HG02970 (cell line): ENCODE results near the gene SGTB.

ENCODE experiments used
- ATAC-seq: cut with Tn5 transposase; IDR thresholded peaks from one replicate; pipeline ENCODE4 v1.9.1; 2021; ENCODE audit warnings: mild to moderate bottlenecking, moderate library complexity, moderate number of reproducible peaks; ENCODE audit not compliant: unreplicated experiment, low FRiP score

Gene SGTB

GRCh38 chr5:65721720-65722574 is at the start of gene SGTB, which contains the start of gene NLN:
Gene SGTB (minus strand): TSS chr5:65722109. CDS start chr5:65720807, 1,302 bp downstream.
Gene NLN (plus strand): TSS chr5:65722205. CDS start chr5:65722374, 169 bp downstream.
- ATAC-seq = peak; percentile 90

- ATAC-seq = no peak
Observed at GRCh38 chr5:65771266-65771665, 49.4 kb upstream of the SGTB start.

GRCh38 chr5:65769539-65769938 is 47.6 kb upstream of the SGTB start:
- ATAC-seq = no peak

GRCh38 chr5:65768723-65769346 is 46.9 kb upstream of the SGTB start:
- no peak for ATAC-seq

DNA sequence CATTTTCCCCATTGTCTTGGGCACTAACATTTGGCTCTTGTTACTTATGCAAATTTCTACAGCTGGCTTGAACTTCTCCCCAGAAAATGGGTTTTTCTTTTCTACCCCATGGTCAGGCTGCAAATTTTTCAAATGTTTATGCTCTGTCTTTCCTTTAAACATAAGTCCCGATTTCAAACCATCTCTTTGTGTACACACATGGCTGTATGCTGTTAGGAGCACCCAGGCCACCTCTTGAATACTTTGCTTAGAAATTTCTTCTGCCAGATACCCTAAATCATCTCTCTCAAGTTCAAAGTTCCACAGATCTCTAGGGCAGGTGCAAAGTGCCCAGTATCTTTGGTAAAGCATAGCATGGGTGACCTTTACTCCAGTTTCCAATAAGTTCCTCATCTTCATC is 45.7 kb upstream of the SGTB start:
- ATAC-seq = no peak

GRCh38 chr5:65766781-65767180 is 44.9 kb upstream of the SGTB start:
- ATAC-seq = no peak

DNA sequence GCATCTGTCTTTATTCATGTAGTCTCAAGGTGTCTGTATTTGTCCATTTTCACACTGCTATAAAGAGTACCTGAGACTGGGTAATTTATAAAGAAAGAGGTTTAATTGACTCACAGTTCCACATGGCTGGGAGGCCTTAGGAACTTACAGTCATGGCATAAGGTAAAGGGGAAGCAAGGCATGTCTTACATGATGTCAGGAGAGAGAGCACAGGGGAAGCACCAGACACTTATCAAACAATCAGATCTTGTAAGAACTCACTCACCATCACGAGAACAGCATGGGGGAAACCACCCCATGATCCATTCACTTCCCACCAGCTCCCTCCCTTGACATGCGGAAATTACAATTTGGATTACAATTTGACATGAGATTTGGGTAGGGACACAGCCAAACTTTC is 44.3 kb upstream of the SGTB start:
- ATAC-seq = no peak

DNA sequence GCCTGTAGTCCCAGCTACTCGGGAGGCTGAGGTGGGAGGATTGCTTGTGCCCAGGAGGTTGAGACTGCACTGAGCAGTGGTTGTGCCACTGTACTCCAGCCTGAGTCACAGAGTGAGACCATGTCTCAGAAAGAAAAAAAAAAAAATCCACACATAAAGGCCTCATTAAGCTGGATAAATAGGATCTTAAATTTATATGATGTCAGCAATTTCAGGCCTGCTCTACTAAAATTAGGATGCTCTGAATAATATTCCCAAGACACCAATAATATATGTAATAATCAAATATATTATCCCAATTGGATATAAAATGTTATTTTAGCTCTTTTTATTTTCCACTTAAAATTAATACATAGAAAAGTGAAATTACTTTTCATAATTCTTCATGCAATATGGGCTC is 43.7 kb upstream of the SGTB start:
- ATAC-seq = no peak

DNA sequence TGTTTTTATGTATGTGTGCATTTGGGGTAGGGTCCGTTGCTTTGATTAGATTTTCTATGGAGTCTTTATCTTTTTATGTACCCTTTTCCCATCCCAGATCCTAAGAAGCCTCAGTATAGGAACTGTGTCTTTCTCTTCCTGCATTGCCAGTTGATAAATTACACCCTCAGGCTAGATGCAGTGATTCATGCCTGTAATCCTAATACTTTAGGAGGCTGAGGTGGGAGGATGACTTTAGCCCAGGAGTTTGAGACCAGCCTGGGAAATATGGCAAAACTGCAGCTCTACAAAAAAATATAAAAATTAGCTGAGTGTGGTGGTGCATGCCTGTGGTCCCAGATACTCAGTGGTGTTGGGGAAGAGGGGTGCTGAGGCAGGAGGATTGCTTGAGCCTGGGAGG is 40.3 kb upstream of the SGTB start:
- ATAC-seq = no peak

GRCh38 chr5:65760504-65761275 is 38.8 kb upstream of the SGTB start:
- ATAC-seq = no peak

- ATAC-seq = no peak
Observed at GRCh38 chr5:65758546-65759144, 36.7 kb upstream of the SGTB start.

DNA sequence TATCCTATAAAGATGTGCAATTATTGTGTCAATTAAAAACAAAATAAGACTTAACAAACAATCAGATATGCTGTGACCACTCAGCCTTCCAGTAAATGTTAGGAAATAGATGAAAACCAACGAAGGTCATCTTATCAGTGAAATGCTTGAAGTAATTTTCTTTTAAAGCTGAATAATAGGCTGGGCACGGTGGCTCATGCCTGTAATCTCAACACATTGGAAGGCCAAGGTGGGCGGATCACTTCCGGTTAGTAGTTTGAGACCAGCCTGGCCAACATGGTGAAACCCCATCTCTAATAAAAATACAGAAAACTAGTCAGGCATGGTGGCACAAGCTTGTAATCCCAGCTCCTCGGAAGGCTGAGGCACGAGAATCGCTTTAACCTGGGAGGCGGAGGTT is 31.3 kb upstream of the SGTB start:
- ATAC-seq = no peak

- ATAC-seq = no peak
Observed at GRCh38 chr5:65750938-65751337, 29.0 kb upstream of the SGTB start.

DNA sequence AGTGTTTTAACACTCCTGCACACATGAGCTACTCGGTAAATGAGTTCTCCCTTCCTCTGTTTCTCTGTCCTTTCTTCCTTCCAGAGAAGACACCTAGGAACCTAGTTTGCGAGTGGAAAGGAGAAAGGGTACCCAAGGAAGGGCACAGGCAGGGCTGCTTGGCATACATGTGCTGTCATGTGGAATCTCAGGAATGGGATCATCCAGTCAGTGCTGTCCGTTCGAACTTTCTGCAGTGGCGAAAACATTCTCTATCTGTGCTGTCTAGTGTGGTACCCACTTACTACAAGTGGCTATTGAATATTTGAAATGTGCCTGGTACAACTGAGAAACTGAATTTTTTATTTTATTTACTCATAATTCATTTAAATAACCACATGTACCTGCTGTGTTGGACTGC is 28.0 kb upstream of the SGTB start:
- no peak for ATAC-seq

DNA sequence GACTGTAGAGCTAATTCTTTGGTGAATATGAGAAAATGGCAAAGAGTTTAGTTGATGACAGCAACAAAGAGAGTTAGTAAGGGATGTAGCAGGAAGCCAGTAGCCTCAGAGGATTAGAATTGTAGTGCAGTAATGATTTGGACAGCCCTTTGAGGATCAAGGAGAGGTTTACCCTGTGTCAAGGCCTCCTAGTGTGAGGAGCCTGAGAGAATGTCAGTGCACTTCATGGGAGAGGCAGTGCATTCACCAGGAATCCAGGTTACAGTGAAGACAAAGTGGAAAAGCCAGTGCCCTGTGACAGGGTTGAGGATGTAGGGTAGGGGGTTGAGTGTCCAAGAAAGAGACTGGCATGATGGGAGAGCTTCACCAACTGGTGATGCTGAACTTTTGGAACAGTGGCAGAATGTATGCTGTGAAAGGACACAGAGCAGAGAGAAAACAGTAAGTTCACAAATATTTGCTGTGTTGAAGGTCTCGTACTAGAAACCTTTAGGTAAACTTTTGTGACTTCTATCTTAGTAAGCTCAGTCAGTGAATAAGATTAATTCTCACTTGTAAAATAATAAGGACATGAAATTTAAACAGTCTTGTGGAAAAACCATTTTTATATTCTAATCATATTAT is 27.4 kb upstream of the SGTB start:
- no peak for ATAC-seq

GRCh38 chr5:65742565-65743231 is 20.8 kb upstream of the SGTB start:
- no peak for ATAC-seq

GRCh38 chr5:65739162-65739561 is 17.3 kb upstream of the SGTB start:
- ATAC-seq = no peak

DNA sequence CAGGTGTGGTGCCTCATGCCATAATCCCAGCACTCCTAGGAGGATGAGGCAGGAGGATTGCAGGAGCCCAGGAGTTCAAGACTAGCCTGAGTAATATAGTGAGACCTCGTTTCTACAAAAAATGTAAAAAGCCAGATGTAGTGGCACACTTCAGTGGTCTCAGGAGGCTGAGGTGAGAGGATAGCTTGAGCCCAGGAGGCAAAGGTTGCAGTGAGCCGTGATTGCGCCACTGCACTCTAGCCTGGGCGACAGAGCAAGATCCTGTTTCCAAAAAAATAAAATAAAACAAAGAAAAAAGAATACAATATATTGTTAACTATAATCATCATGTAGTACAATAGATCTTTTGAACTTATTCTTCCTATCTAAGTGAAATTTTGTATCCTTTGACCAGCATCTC is 16.4 kb upstream of the SGTB start:
- no peak for ATAC-seq

DNA sequence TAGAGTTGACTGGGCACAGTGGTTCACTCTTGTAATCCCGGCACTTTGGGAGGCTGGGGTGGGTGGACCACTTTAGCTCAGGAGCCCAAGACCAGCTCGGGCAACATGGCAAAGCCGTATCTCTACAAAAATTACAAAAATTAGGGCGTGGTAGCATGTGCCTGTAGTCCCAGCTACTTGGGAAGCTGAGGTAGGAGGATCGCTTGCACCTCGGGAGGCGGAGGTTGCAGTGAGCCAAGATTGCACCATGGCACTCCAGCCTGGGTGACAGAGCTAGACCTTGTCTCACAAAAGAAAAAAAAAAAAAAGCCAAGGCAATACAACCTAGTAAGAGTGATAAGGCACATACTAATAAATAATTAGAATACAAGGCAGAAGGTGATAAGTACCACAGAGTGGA is 15.9 kb upstream of the SGTB start:
- ATAC-seq = no peak

DNA sequence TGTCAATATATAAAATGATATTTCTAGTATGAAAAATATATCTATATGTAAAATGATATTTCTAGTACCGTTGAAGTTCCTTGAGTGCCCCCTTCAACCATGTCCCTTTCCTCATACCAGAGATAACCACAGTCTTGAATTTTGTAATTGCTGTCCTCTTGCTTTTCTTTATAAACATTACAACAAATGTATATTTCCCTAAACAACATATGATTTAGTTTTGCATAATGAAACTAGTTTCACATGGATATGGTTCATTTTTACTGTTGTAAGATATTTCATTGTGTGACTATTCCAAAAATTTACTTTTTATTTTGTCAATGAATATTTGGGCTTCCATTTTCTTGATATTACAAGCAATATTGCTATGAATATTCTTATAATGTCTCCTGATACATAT is 14.1 kb upstream of the SGTB start:
- ATAC-seq = no peak
